Endodermal cell (in vitro differentiated cells): ENCODE measurements around the gene ATXN10. TPM values are rescaled to one million over a fixed set of nuclear protein-coding genes. Genes with fewer than 3 reads are reported as not detected.
A peak's percentile ranks its signal among the peaks of the same experiment; 100 is the strongest.

Source experiments
- DNase-seq: peaks from one replicate; pipeline ENCODE4 v3.0.0-alpha.2; 2017
- H3K27ac ChIP-seq: 2 replicates; pipeline ENCODE4 v1.5.1; 2013; ENCODE audit warnings: mild to moderate bottlenecking, low read depth, low read length, moderate library complexity
- H3K27me3 ChIP-seq: 2 replicates; pipeline ENCODE4 v1.6.1; 2013; ENCODE audit warnings: mild to moderate bottlenecking, low read length, moderate library complexity; ENCODE audit not compliant: insufficient read depth, control insufficient read depth, poor library complexity, severe bottlenecking
- H3K36me3 ChIP-seq: 2 replicates; pipeline ENCODE4 v1.7.0; 2013; ENCODE audit warnings: mild to moderate bottlenecking, low read length, moderate library complexity; ENCODE audit not compliant: control insufficient read depth, insufficient read depth
- H3K4me1 ChIP-seq: one replicate; pipeline ENCODE4 v1.7.0; 2013; ENCODE audit warnings: low read length; ENCODE audit not compliant: control insufficient read depth, insufficient read depth
- H3K4me3 ChIP-seq: 2 replicates; pipeline ENCODE4 v1.5.1; 2013; ENCODE audit warnings: mild to moderate bottlenecking, low read length, moderate library complexity
- H3K9ac ChIP-seq: 2 replicates; pipeline ENCODE4 v1.6.1; 2013; ENCODE audit warnings: mild to moderate bottlenecking, low read length, moderate library complexity; ENCODE audit not compliant: poor library complexity, severe bottlenecking; ENCODE audit errors: extremely low read depth
- H3K9me3 ChIP-seq: 2 replicates; pipeline ENCODE4 v1.6.1; 2013; ENCODE audit warnings: mild to moderate bottlenecking, low read length, moderate library complexity; ENCODE audit not compliant: control insufficient read depth
- H3K27ac Mint-ChIP-seq: 2 replicates; pipeline ENCODE4 v1.8.0; 2020; ENCODE audit warnings: mixed read lengths
- H3K27me3 Mint-ChIP-seq: 2 replicates; pipeline ENCODE4 v1.8.0; 2021; ENCODE audit warnings: mild to moderate bottlenecking, mixed read lengths; ENCODE audit not compliant: insufficient read depth
- H3K36me3 Mint-ChIP-seq: 2 replicates; pipeline ENCODE4 v1.8.0; 2020; ENCODE audit warnings: low read depth, mixed read lengths
- H3K4me1 Mint-ChIP-seq: 2 replicates; pipeline ENCODE4 v1.8.0; 2020; ENCODE audit warnings: mixed read lengths
- H3K4me3 Mint-ChIP-seq: 2 replicates; pipeline ENCODE4 v1.8.0; 2020; ENCODE audit warnings: mild to moderate bottlenecking, moderate library complexity, mixed read lengths
- H3K9me3 Mint-ChIP-seq: 2 replicates; pipeline ENCODE4 v1.8.0; 2020; ENCODE audit warnings: mild to moderate bottlenecking, mixed read lengths
- WGBS, 2 experiments: methylation state at CpG; one replicate each; pipeline versions ENCODE4 v1.1.5 to v1.1.7; 2013; ENCODE audit warnings: missing lambda C conversion rate in 2 of 2, mixed read lengths in 1 of 2; ENCODE audit not compliant: insufficient coverage in 1 of 2, insufficient read length in 1 of 2; 5-methylcytosine and 5-hydroxymethylcytosine counted together
- total RNA-seq, 2 donors: library from RNA; stranded (reverse); fragmentation: NEBNext Ultra II Directional in 1 of 2; extraction: Animal tissue kit (Norgen Biotek cat#: 25700) in 1 of 2; gene quantifications; 2 replicates in 1 of 2; 3 replicates in 1 of 2; pipeline ENCODE4 v1.2.1, GENCODE V29; 2021
- TF ChIP-seq, protein P1 (sequence below): fragments of 200-600 bp; sonication (generic); conservative IDR thresholded peaks from 2 replicates; pipeline ENCODE4 v1.5.0; 2021; ENCODE audit warnings: antibody characterized with exemption, mild to moderate bottlenecking

Gene ATXN10
- total RNA-seq, 2 donors from 2014 or later: 223 to 266 TPM

DNA sequence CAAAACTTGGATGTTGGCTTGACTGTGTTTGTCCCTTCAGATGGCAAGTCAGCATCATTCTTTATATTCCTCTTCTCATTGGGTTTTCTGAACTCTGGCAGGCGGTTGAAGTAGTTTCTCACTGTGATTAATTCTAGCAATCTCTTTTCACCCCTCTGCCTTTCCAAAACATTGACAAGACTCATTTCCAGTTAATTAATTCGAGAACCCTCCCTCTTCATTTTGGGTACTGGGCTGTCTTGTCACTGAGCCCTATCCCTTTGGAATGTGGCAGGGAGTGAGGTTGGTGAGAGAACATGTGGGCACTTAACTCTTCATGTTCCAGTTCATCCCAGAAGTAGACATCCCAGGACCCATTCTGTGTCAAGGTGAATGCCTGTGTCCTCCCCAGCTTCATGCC is 172.4 kb downstream of the ATXN10 start:
- H3K27me3 ChIP-seq: no peaks in the 10 kb centered on the region
- Mint-ChIP-seq H3K27ac (no peak overlapping the region), H3K4me3 (no peak overlapping the region), H3K36me3 (peaks cover 27% of the 10 kb centered on the region), H3K27me3 (no peaks in the 10 kb centered on the region), H3K9me3 (no peaks in the 10 kb centered on the region), H3K4me1 (peaks cover 74% of the 10 kb centered on the region)
- peak overlapping the region; percentile 69 for H3K4me3 ChIP-seq
- H3K36me3 ChIP-seq: peaks cover 39% of the 10 kb centered on the region
- no peak for DNase-seq
- no peaks in the 10 kb centered on the region for H3K9me3 ChIP-seq
- peaks cover 26% of the 10 kb centered on the region for H3K4me1 ChIP-seq
- 47 to 88% methylated on average over 1 to 2 of the region's 2 CpGs for WGBS, 2 experiments
- H3K9ac ChIP-seq: no peak overlapping the region
- TF ChIP-seq, protein P1, sequence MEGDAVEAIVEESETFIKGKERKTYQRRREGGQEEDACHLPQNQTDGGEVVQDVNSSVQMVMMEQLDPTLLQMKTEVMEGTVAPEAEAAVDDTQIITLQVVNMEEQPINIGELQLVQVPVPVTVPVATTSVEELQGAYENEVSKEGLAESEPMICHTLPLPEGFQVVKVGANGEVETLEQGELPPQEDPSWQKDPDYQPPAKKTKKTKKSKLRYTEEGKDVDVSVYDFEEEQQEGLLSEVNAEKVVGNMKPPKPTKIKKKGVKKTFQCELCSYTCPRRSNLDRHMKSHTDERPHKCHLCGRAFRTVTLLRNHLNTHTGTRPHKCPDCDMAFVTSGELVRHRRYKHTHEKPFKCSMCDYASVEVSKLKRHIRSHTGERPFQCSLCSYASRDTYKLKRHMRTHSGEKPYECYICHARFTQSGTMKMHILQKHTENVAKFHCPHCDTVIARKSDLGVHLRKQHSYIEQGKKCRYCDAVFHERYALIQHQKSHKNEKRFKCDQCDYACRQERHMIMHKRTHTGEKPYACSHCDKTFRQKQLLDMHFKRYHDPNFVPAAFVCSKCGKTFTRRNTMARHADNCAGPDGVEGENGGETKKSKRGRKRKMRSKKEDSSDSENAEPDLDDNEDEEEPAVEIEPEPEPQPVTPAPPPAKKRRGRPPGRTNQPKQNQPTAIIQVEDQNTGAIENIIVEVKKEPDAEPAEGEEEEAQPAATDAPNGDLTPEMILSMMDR: no peak
- H3K27ac ChIP-seq: peak overlapping the region; percentile 80

GRCh38 chr22:45845076-45845487 is 173.4 kb downstream of the ATXN10 start:
- TF ChIP-seq, protein P1: no peak
- Histone ChIP-seq H3K27ac (peak overlapping the region; percentile 80), H3K4me1 (peaks cover 23% of the 10 kb centered on the region), H3K9ac (no peak overlapping the region), H3K27me3 (no peaks in the 10 kb centered on the region), H3K4me3 (peak overlapping the region; percentile 69), H3K36me3 (peaks cover 29% of the 10 kb centered on the region), H3K9me3 (no peaks in the 10 kb centered on the region)
- peak overlapping the region; percentile 87 for H3K27ac Mint-ChIP-seq
- H3K4me1 Mint-ChIP-seq: peaks cover 82% of the 10 kb centered on the region
- DNase-seq: no peak
- peaks cover 21% of the 10 kb centered on the region for H3K36me3 Mint-ChIP-seq
- 3 to 7% methylated on average over 2 to 3 of the region's 5 CpGs for WGBS, 2 experiments
- no peaks in the 10 kb centered on the region for H3K9me3 Mint-ChIP-seq
- peak overlapping the region; percentile 38 for H3K4me3 Mint-ChIP-seq
- H3K27me3 Mint-ChIP-seq: no peaks in the 10 kb centered on the region

- H3K27me3 ChIP-seq: no peaks in the 10 kb centered on the region
- Mint-ChIP-seq H3K9me3 (peaks cover 2% of the 10 kb centered on the region), H3K27ac (no peak overlapping the region), H3K4me3 (no peak overlapping the region), H3K4me1 (peaks cover 78% of the 10 kb centered on the region), H3K27me3 (no peaks in the 10 kb centered on the region), H3K36me3 (peaks cover 35% of the 10 kb centered on the region)
- TF ChIP-seq, protein P1: no peak
- 79 to 86% methylated on average over 1 to 2 of the region's 3 CpGs for WGBS, 2 experiments
- DNase-seq: no peak
- H3K4me3 ChIP-seq: no peak overlapping the region
- H3K4me1 ChIP-seq: peaks cover 30% of the 10 kb centered on the region
- H3K9ac ChIP-seq: no peak overlapping the region
- H3K9me3 ChIP-seq: peaks cover 7% of the 10 kb centered on the region
- H3K36me3 ChIP-seq: peaks cover 38% of the 10 kb centered on the region
- H3K27ac ChIP-seq: no peak overlapping the region
Observed at GRCh38 chr22:45846952-45847351, 175.3 kb downstream of the ATXN10 start.
